ENCODE measurements around the gene DNMT3A. TPM values are rescaled to one million over a fixed set of nuclear protein-coding genes. Genes with fewer than 3 reads are reported as not detected.

The DNMT3A gene
- total RNA-seq, 1 experiment from 2014 or later = 12.2 TPM

- no TSS peak for BruUV-seq (replicated peaks)
- H3K9me3 ChIP-seq (ENCODE audit: low read length) = no peaks in the 10 kb centered on the region
- no peak overlapping the region for H3K27ac ChIP-seq (ENCODE audit: low read length)
- H3F3A ChIP-seq (ENCODE audit: low read length, unreplicated experiment) = no peaks in the 10 kb centered on the region
- H3K79me2 ChIP-seq (ENCODE audit: low read length) = no peaks in the 10 kb centered on the region
- H3K4me1 ChIP-seq (ENCODE audit: insufficient read depth, low read length) = no peaks in the 10 kb centered on the region
- H3K36me3 ChIP-seq (ENCODE audit: low read depth, low read length) = no peaks in the 10 kb centered on the region
- TF ChIP-seq EZH2phosphoT487 (IDR thresholded peaks at IDR 0.05; ENCODE audit: borderline replicate concordance, low read length) (no peak), EZH2 (IDR thresholded peaks at IDR 0.05; ENCODE audit: low read length, unreplicated experiment) (no peak), CTCF (conservative IDR thresholded peaks at IDR 0.05; ENCODE audit: low read depth, low read length) (no peak)
- no peaks in the 10 kb centered on the region for H3K27me3 ChIP-seq (ENCODE audit: low read length)
- H3K4me2 ChIP-seq (ENCODE audit: low read length) = no peak overlapping the region
- H3K9ac ChIP-seq (ENCODE audit: low read length) = no peak overlapping the region
- no peak for DNase-seq
- ChIA-PET CTCF (no interaction called here), POLR2A (ENCODE audit: unreplicated experiment) (no interaction called here)
- no peaks in the 10 kb centered on the region for H3K9me2 ChIP-seq (replicated peaks; ENCODE audit: low read length)
- no peak overlapping the region for H3K4me3 ChIP-seq (ENCODE audit: low read length)
- H4K20me1 ChIP-seq (ENCODE audit: low read length) = no peaks in the 10 kb centered on the region
- intact Hi-C loops (cut with micrococcal nuclease) = no loop called here
- no peak for ATAC-seq
- no peak overlapping the region for H2AFZ ChIP-seq (ENCODE audit: low read length)
Observed at GRCh38 chr2:25222477-25223121, 119.1 kb downstream of the DNMT3A start.

- Histone ChIP-seq H3K4me1 (ENCODE audit: insufficient read depth, low read length) (no peaks in the 10 kb centered on the region), H3K27ac (ENCODE audit: low read length) (no peak overlapping the region), H3K9me3 (ENCODE audit: low read length) (no peaks in the 10 kb centered on the region), H2AFZ (ENCODE audit: low read length) (no peak overlapping the region), H4K20me1 (ENCODE audit: low read length) (no peaks in the 10 kb centered on the region), H3F3A (ENCODE audit: low read length, unreplicated experiment) (no peaks in the 10 kb centered on the region), H3K4me3 (ENCODE audit: low read length) (no peak overlapping the region), H3K9me2 (replicated peaks; ENCODE audit: low read length) (no peaks in the 10 kb centered on the region), H3K79me2 (ENCODE audit: low read length) (no peaks in the 10 kb centered on the region), H3K9ac (ENCODE audit: low read length) (no peak overlapping the region), H3K36me3 (ENCODE audit: low read depth, low read length) (no peaks in the 10 kb centered on the region), H3K27me3 (ENCODE audit: low read length) (no peaks in the 10 kb centered on the region), H3K4me2 (ENCODE audit: low read length) (no peak overlapping the region)
- BruUV-seq (replicated peaks) = no TSS peak
- DNase-seq (no peak), ATAC-seq (no peak)
- TF ChIP-seq EZH2 (IDR thresholded peaks at IDR 0.05; ENCODE audit: low read length, unreplicated experiment) (no peak), EZH2phosphoT487 (IDR thresholded peaks at IDR 0.05; ENCODE audit: borderline replicate concordance, low read length) (no peak), CTCF (conservative IDR thresholded peaks at IDR 0.05; ENCODE audit: low read depth, low read length) (no peak)
- ChIA-PET POLR2A (ENCODE audit: unreplicated experiment) (no interaction called here), CTCF (interaction anchor here (0.6 kb wide), 2 partner anchors 55 to 1227 kb away, joined by 3 to 4 read pairs; no protein-coding TSS in a partner anchor)
- intact Hi-C loops (cut with micrococcal nuclease) = no loop called here
Observed at GRCh38 chr2:25221579-25221978, 120.1 kb downstream of the DNMT3A start.

GRCh38 chr2:25220313-25220712 is 121.4 kb downstream of the DNMT3A start:
- no peak overlapping the region for H3K9ac ChIP-seq (ENCODE audit: low read length)
- no peak for ATAC-seq
- no TSS peak for BruUV-seq (replicated peaks)

More at GRCh38 chr2:25220313-25220712, 121.4 kb downstream of the DNMT3A start:
- DNase-seq = no peak
- H3K27me3 ChIP-seq (ENCODE audit: low read length) = no peaks in the 10 kb centered on the region
- H3F3A ChIP-seq (ENCODE audit: low read length, unreplicated experiment) = no peaks in the 10 kb centered on the region
- no peaks in the 10 kb centered on the region for H4K20me1 ChIP-seq (ENCODE audit: low read length)
- TF ChIP-seq CTCF (conservative IDR thresholded peaks at IDR 0.05; ENCODE audit: low read depth, low read length) (no peak), EZH2 (IDR thresholded peaks at IDR 0.05; ENCODE audit: low read length, unreplicated experiment) (no peak), EZH2phosphoT487 (IDR thresholded peaks at IDR 0.05; ENCODE audit: borderline replicate concordance, low read length) (no peak)
- H3K4me3 ChIP-seq (ENCODE audit: low read length) = no peak overlapping the region
- CTCF ChIA-PET = no interaction called here
- H3K27ac ChIP-seq (ENCODE audit: low read length) = no peak overlapping the region
- no peaks in the 10 kb centered on the region for H3K9me2 ChIP-seq (replicated peaks; ENCODE audit: low read length)
- no peak overlapping the region for H2AFZ ChIP-seq (ENCODE audit: low read length)
- POLR2A ChIA-PET (ENCODE audit: unreplicated experiment) = interaction anchor here (0.6 kb wide), 1 partner anchor 75 kb away, joined by 6 read pairs; no protein-coding TSS in a partner anchor
- H3K4me2 ChIP-seq (ENCODE audit: low read length) = no peak overlapping the region
- intact Hi-C loops (cut with micrococcal nuclease) = no loop called here
- no peaks in the 10 kb centered on the region for H3K4me1 ChIP-seq (ENCODE audit: insufficient read depth, low read length)
- no peaks in the 10 kb centered on the region for H3K9me3 ChIP-seq (ENCODE audit: low read length)
- H3K79me2 ChIP-seq (ENCODE audit: low read length) = no peaks in the 10 kb centered on the region
- H3K36me3 ChIP-seq (ENCODE audit: low read depth, low read length) = no peaks in the 10 kb centered on the region

Measured in PC-3 (cell line).